Stomach (tissue), 9 donors: ENCODE measurements around the gene EXOC2. TPM values are rescaled to one million over a fixed set of nuclear protein-coding genes. Genes with fewer than 3 reads are reported as not detected.

Experiments used
- DNase-seq, 2 donors: peaks; one replicate each; pipeline versions ENCODE4 v3.0.0 to v3.0.0-alpha.2; 2013 to 2019
- H3K27ac ChIP-seq, 5 donors: fragments of 200-600 bp in 4 of 5; sonication (generic) in 4 of 5; one replicate each; pipeline ENCODE4 v1.5.1; 2013 to 2019; ENCODE audit warnings: mild to moderate bottlenecking in 1 of 5, moderate library complexity in 1 of 5
- H3K27me3 ChIP-seq, 3 donors: fragments of 200-600 bp; sonication (generic); one replicate each; pipeline ENCODE4 v1.5.1; 2017 to 2019; ENCODE audit warnings: mixed run types in 1 of 3
- H3K36me3 ChIP-seq, 4 donors: fragments of 200-600 bp; sonication (generic); 1 replicate in 3 of 4; 2 replicates in 1 of 4; pipeline ENCODE4 v1.5.1; 2016 to 2019
- H3K4me1 ChIP-seq, 4 donors: fragments of 200-600 bp; sonication (generic); one replicate each; pipeline ENCODE4 v1.5.1; 2016 to 2019
- H3K4me3 ChIP-seq, 4 donors: fragments of 200-600 bp; sonication (generic) in 3 of 4; one replicate each; pipeline ENCODE4 v1.5.1; 2016 to 2019; ENCODE audit warnings: mild to moderate bottlenecking in 1 of 4
- H3K9me3 ChIP-seq, 4 donors: fragments of 200-600 bp; sonication (generic); one replicate each; pipeline ENCODE4 v1.5.1; 2016 to 2019
- CTCF ChIP-seq, 7 experiments: fragments of 450-650 bp in 4 of 7; fragments of 200-600 bp in 3 of 7; sonication (generic) in 3 of 7; IDR thresholded peaks; one replicate each; pipeline ENCODE4 v1.5.1; 2016 to 2019; ENCODE audit warnings: antibody characterized with exemption in 7 of 7, control low read depth in 2 of 7, mild to moderate bottlenecking in 1 of 7
- EP300 ChIP-seq: sonication (generic); formaldehyde crosslinking; IDR thresholded peaks from one replicate; pipeline ENCODE4 v1.6.1; 2017; ENCODE audit warnings: antibody characterized with exemption
- POLR2A ChIP-seq, 4 donors: fragments of 450-650 bp; IDR thresholded peaks; one replicate each; pipeline ENCODE4 v1.6.1; 2016; ENCODE audit warnings: antibody characterized with exemption in 4 of 4, control low read depth in 2 of 4, mild to moderate bottlenecking in 1 of 4, moderate library complexity in 1 of 4
- POLR2AphosphoS5 ChIP-seq, 3 donors: sonication (generic); formaldehyde crosslinking; IDR thresholded peaks; one replicate each; pipeline ENCODE4 v1.6.1; 2016; ENCODE audit warnings: antibody characterized with exemption in 3 of 3
- WGBS, 5 donors: extraction: QIAGEN DNeasy Blood & Tissue Kit in 3 of 5; methylation state at CpG; one replicate each; pipeline versions ENCODE4 v1.1.5 to v1.1.7; 2013 to 2018; 5-methylcytosine and 5-hydroxymethylcytosine counted together
- intact Hi-C: fragments of 100-400 bp; cut with DNase I; formaldehyde crosslinking; loops from one replicate; pipeline ENCODE4 v1.15.1; 2023; ENCODE audit warnings: low total_unique reads
- polyA plus RNA-seq, 3 donors: library from polyadenylated mRNA; stranded (reverse); fragments of 200-250 nt; gene quantifications; one replicate each; pipeline ENCODE4 v1.2.3, GENCODE V29; 2013
- total RNA-seq, 5 donors: library from RNA; depleted of rRNA; stranded (reverse); fragments of >200 nt; gene quantifications; one replicate each; pipeline versions ENCODE4 v1.1.0 to v1.2.3, GENCODE V29; 2014 to 2016
- donor health status: healthy with polysubstance abuse.
- donor health status: Bipolar disorder and iron deficiency.
- donor health status: healthy.

The EXOC2 gene
- total and polyA plus RNA-seq, 8 donors, result 5.3 to 39.7 (median 13.8) TPM

- intact Hi-C loops, result no loop called here
- H3K9me3 ChIP-seq, result no peaks in the 10 kb centered on the region
- WGBS, 5 donors, result 75 to 87% (median 85%) methylated on average over 8 to 12 of the region's 12 CpGs
- no peak overlapping the region for H3K27ac ChIP-seq
- no peak for TF ChIP-seq CTCF (IDR thresholded peaks at IDR 0.05)
- TF ChIP-seq EP300, result no peak
- no peak for TF ChIP-seq POLR2AphosphoS5 (IDR thresholded peaks at IDR 0.05)
- no peak for TF ChIP-seq POLR2A (IDR thresholded peaks at IDR 0.05)
- H3K4me1 ChIP-seq, result no peaks in the 10 kb centered on the region
- DNase-seq, result no peak
- no peak overlapping the region for H3K4me3 ChIP-seq
- H3K36me3 ChIP-seq, result no peaks in the 10 kb centered on the region
- H3K27me3 ChIP-seq, result peaks cover 0 to 29% (median 0%) of the 10 kb centered on the region in 3 donors
These were observed 251.6 kb downstream of the EXOC2 start for GRCh38 chr6:441126-441920.

- no peak for DNase-seq
- intact Hi-C loops, result no loop called here
- peaks cover 0 to 23% (median 0%) of the 10 kb centered on the region in 3 donors for H3K27me3 ChIP-seq
- no peaks in the 10 kb centered on the region for H3K36me3 ChIP-seq
- no peak overlapping the region for H3K4me3 ChIP-seq
- WGBS, 5 donors, result 56 to 73% (median 65%) methylated on average over 9 of the region's 9 CpGs
- H3K4me1 ChIP-seq, result no peaks in the 10 kb centered on the region
- H3K27ac ChIP-seq, result no peak overlapping the region
- no peaks in the 10 kb centered on the region for H3K9me3 ChIP-seq
- no peak for TF ChIP-seq POLR2AphosphoS5 (IDR thresholded peaks at IDR 0.05)
- no peak for TF ChIP-seq POLR2A (IDR thresholded peaks at IDR 0.05)
- TF ChIP-seq EP300, result no peak
- TF ChIP-seq CTCF (IDR thresholded peaks at IDR 0.05), result no peak
These were observed 253.2 kb downstream of the EXOC2 start for GRCh38 chr6:439641-440167.

- no peak for DNase-seq
- no peak overlapping the region for H3K27ac ChIP-seq
- 78 to 82% (median 81%) methylated on average over 12 of the region's 12 CpGs for WGBS, 5 donors
- TF ChIP-seq POLR2AphosphoS5 (IDR thresholded peaks at IDR 0.05) (no peak), CTCF (IDR thresholded peaks at IDR 0.05) (no peak), POLR2A (IDR thresholded peaks at IDR 0.05) (no peak), EP300 (no peak)
- no peaks in the 10 kb centered on the region for H3K4me1 ChIP-seq
- no peaks in the 10 kb centered on the region for H3K9me3 ChIP-seq
- no peak overlapping the region for H3K4me3 ChIP-seq
- no peaks in the 10 kb centered on the region for H3K36me3 ChIP-seq
- intact Hi-C loops, result no loop called here
- peaks cover 0 to 13% (median 0%) of the 10 kb centered on the region in 3 donors for H3K27me3 ChIP-seq
These were observed 254.2 kb downstream of the EXOC2 start for GRCh38 chr6:438634-439170.

- H3K9me3 ChIP-seq, result no peaks in the 10 kb centered on the region
- intact Hi-C loops, result no loop called here
- H3K36me3 ChIP-seq, result no peaks in the 10 kb centered on the region
- 87 to 96% (median 93%) methylated on average over 5 to 6 of the region's 6 CpGs for WGBS, 5 donors
- no peak overlapping the region for H3K4me3 ChIP-seq
- no peak for TF ChIP-seq POLR2A (IDR thresholded peaks at IDR 0.05)
- no peak for TF ChIP-seq EP300
- no peak for TF ChIP-seq POLR2AphosphoS5 (IDR thresholded peaks at IDR 0.05)
- TF ChIP-seq CTCF (IDR thresholded peaks at IDR 0.05), result no peak
- H3K4me1 ChIP-seq, result no peaks in the 10 kb centered on the region
- H3K27me3 ChIP-seq, result peaks cover 0 to 8% (median 0%) of the 10 kb centered on the region in 3 donors
- no peak for DNase-seq
- H3K27ac ChIP-seq, result no peak overlapping the region
These were observed 255.9 kb downstream of the EXOC2 start for GRCh38 chr6:437037-437392.
